Esophagus (tissue), 2 donors: ENCODE results near the gene OTX1. TPM values are rescaled to one million over a fixed set of nuclear protein-coding genes. Genes with fewer than 3 reads are reported as not detected.
"Not testable (repeated sequence)": the region's sequence is repeated elsewhere in the genome, so short reads cannot be mapped to it uniquely, and the experiment has no call there.

Source experiments
- H3K27ac ChIP-seq, 2 donors: one replicate each; pipeline ENCODE4 v1.5.1; 2013; ENCODE audit warnings: low read depth in 2 of 2, mild to moderate bottlenecking in 2 of 2, inconsistent platforms in 1 of 2, low read length in 1 of 2, moderate library complexity in 1 of 2
- H3K27me3 ChIP-seq, 2 donors: one replicate each; pipeline ENCODE4 v1.6.1; 2013; ENCODE audit warnings: low read length in 2 of 2, control low read depth in 1 of 2, mild to moderate bottlenecking in 1 of 2; ENCODE audit not compliant: insufficient read depth in 2 of 2, control insufficient read depth in 1 of 2
- H3K36me3 ChIP-seq, 2 donors: one replicate each; pipeline ENCODE4 v1.6.1; 2013; ENCODE audit warnings: low read length in 1 of 2; ENCODE audit not compliant: control insufficient read depth in 2 of 2, insufficient read depth in 2 of 2
- H3K4me1 ChIP-seq, 2 donors: one replicate each; pipeline ENCODE4 v1.6.1; 2013; ENCODE audit warnings: low read length in 1 of 2; ENCODE audit not compliant: control insufficient read depth in 2 of 2, insufficient read depth in 2 of 2
- H3K4me3 ChIP-seq, 2 donors: one replicate each; pipeline ENCODE4 v1.5.1; 2013; ENCODE audit warnings: low read length in 2 of 2, mild to moderate bottlenecking in 2 of 2, low read depth in 1 of 2, moderate library complexity in 1 of 2
- H3K9me3 ChIP-seq, 2 donors: one replicate each; pipeline ENCODE4 v1.6.1; 2013; ENCODE audit warnings: mild to moderate bottlenecking in 2 of 2, low read depth in 1 of 2, low read length in 1 of 2, moderate library complexity in 1 of 2; ENCODE audit not compliant: control insufficient read depth in 2 of 2, insufficient read depth in 1 of 2
- WGBS, 2 donors: extraction: QIAGEN DNeasy Blood & Tissue Kit; methylation state at CpG; one replicate each; pipeline ENCODE4 v1.1.7; 2013; 5-methylcytosine and 5-hydroxymethylcytosine counted together
- polyA plus RNA-seq, 2 donors: library from polyadenylated mRNA; stranded (reverse); fragments of 200-250 nt; gene quantifications; one replicate each; pipeline ENCODE4 v1.2.3, GENCODE V29; 2013
- donor health status: healthy with polysubstance abuse.
- donor health status: Bipolar disorder and iron deficiency.

OTX1 gene
- polyA plus RNA-seq, 2 donors = 0.61 to 1.4 TPM

GRCh38 chr2:63019686-63020085, 30.9 kb upstream of the OTX1 start:
- WGBS, 2 donors = 95 to 97% methylated on average over 8 of the region's 8 CpGs
- H3K27me3 ChIP-seq, H3K9me3 ChIP-seq, H3K27ac ChIP-seq, H3K4me1 ChIP-seq, H3K4me3 ChIP-seq, H3K36me3 ChIP-seq: not testable (repeated sequence)

GRCh38 chr2:63023444-63023843, 27.2 kb upstream of the OTX1 start:
- H3K4me3 ChIP-seq = no peak overlapping the region
- no peaks in the 10 kb centered on the region for H3K27me3 ChIP-seq
- H3K9me3 ChIP-seq = no peaks in the 10 kb centered on the region
- 24 to 25% methylated on average over 1 of the region's 1 CpG for WGBS, 2 donors
- peaks cover 2 to 4% of the 10 kb centered on the region in 2 donors for H3K36me3 ChIP-seq
- H3K4me1 ChIP-seq = no peaks in the 10 kb centered on the region
- no peak overlapping the region for H3K27ac ChIP-seq

- Histone ChIP-seq H3K4me1 (no peaks in the 10 kb centered on the region), H3K4me3 (no peak overlapping the region), H3K36me3 (peaks cover 2 to 4% of the 10 kb centered on the region in 2 donors), H3K9me3 (no peaks in the 10 kb centered on the region), H3K27ac (no peak overlapping the region), H3K27me3 (no peaks in the 10 kb centered on the region)
- 93 to 95% methylated on average over 2 of the region's 2 CpGs for WGBS, 2 donors
These were observed 23.4 kb upstream of the OTX1 start for GRCh38 chr2:63027220-63027619.

- H3K4me3 ChIP-seq = no peak overlapping the region
- WGBS, 2 donors = 90 to 96% methylated on average over 1 of the region's 1 CpG
- no peak overlapping the region for H3K27ac ChIP-seq
- peaks cover 2 to 4% of the 10 kb centered on the region in 2 donors for H3K36me3 ChIP-seq
- no peaks in the 10 kb centered on the region for H3K9me3 ChIP-seq
- no peaks in the 10 kb centered on the region for H3K27me3 ChIP-seq
- no peaks in the 10 kb centered on the region for H3K4me1 ChIP-seq
These were observed 21.6 kb upstream of the OTX1 start for GRCh38 chr2:63029058-63029457.

- Histone ChIP-seq H3K27me3 (no peaks in the 10 kb centered on the region), H3K4me3 (no peak overlapping the region), H3K36me3 (no peaks in the 10 kb centered on the region), H3K9me3 (no peaks in the 10 kb centered on the region), H3K4me1 (no peaks in the 10 kb centered on the region), H3K27ac (no peak overlapping the region)
- WGBS, 2 donors = 92 to 94% methylated on average over 4 of the region's 4 CpGs
These were observed 16.1 kb upstream of the OTX1 start for GRCh38 chr2:63034526-63034925.

- H3K4me3 ChIP-seq = no peak overlapping the region
- H3K27me3 ChIP-seq = no peaks in the 10 kb centered on the region
- no peaks in the 10 kb centered on the region for H3K9me3 ChIP-seq
- no peaks in the 10 kb centered on the region for H3K36me3 ChIP-seq
- H3K27ac ChIP-seq = no peak overlapping the region
- 95% methylated on average over 2 of the region's 2 CpGs for WGBS, 2 donors
- no peaks in the 10 kb centered on the region for H3K4me1 ChIP-seq
These were observed 15.5 kb upstream of the OTX1 start for GRCh38 chr2:63035169-63035568.

- Histone ChIP-seq H3K4me3 (no peak overlapping the region), H3K36me3 (no peaks in the 10 kb centered on the region), H3K4me1 (no peaks in the 10 kb centered on the region), H3K27me3 (no peaks in the 10 kb centered on the region), H3K9me3 (no peaks in the 10 kb centered on the region), H3K27ac (no peak overlapping the region)
- WGBS, 2 donors = 94 to 96% methylated on average over 4 of the region's 4 CpGs
These were observed 15.0 kb upstream of the OTX1 start for GRCh38 chr2:63035660-63036059.

- Histone ChIP-seq H3K27ac (no peak overlapping the region), H3K27me3 (no peaks in the 10 kb centered on the region), H3K4me1 (no peaks in the 10 kb centered on the region), H3K4me3 (no peak overlapping the region), H3K36me3 (no peaks in the 10 kb centered on the region), H3K9me3 (no peaks in the 10 kb centered on the region)
- WGBS, 2 donors = 94 to 99% methylated on average over 4 of the region's 4 CpGs
These were observed 12.6 kb upstream of the OTX1 start for GRCh38 chr2:63038034-63038433.

- Histone ChIP-seq H3K4me1 (no peaks in the 10 kb centered on the region), H3K36me3 (no peaks in the 10 kb centered on the region), H3K9me3 (no peaks in the 10 kb centered on the region), H3K4me3 (no peak overlapping the region), H3K27ac (no peak overlapping the region), H3K27me3 (peaks cover 0 to 3% of the 10 kb centered on the region in 2 donors)
- 98 to 100% methylated on average over 1 of the region's 1 CpG for WGBS, 2 donors
These were observed 10.0 kb upstream of the OTX1 start for GRCh38 chr2:63040586-63040985.

- Histone ChIP-seq H3K27ac (no peak overlapping the region), H3K36me3 (no peaks in the 10 kb centered on the region), H3K4me1 (no peaks in the 10 kb centered on the region), H3K27me3 (peaks cover 0 to 5% of the 10 kb centered on the region in 2 donors), H3K9me3 (no peaks in the 10 kb centered on the region), H3K4me3 (no peak overlapping the region)
- WGBS, 2 donors = 97 to 100% methylated on average over 1 of the region's 1 CpG
These were observed 9.0 kb upstream of the OTX1 start for GRCh38 chr2:63041592-63041991.
